SK-N-SH treated with all-trans-retinoic acid at 6 μM for 48 hours (cell line): ENCODE data around the gene NUTM1.

Experiments
- ATAC-seq: fragments of 200-7000 bp; cut with Tn5 transposase; 3 replicates; pipeline ENCODE4 v1.9.1; 2020; ENCODE audit warnings: mild to moderate bottlenecking, moderate library complexity
- ARNTL ChIP-seq: fragments of 450-650 bp; formaldehyde crosslinking; IDR thresholded peaks from 2 replicates; pipeline ENCODE4 v1.5.0; 2020; ENCODE audit warnings: low read depth, mild to moderate bottlenecking, moderate library complexity, borderline replicate concordance
- BACH2 ChIP-seq: fragments of 250-450 bp; sonication (Bioruptor Pico); IDR thresholded peaks from 2 replicates; pipeline ENCODE4 v1.9.0; 2021; ENCODE audit warnings: mild to moderate bottlenecking, borderline replicate concordance
- ESRRG ChIP-seq: fragments of 250-450 bp; sonication (Bioruptor Pico); IDR thresholded peaks from 2 replicates; pipeline ENCODE4 v1.6.1; 2021; ENCODE audit warnings: mild to moderate bottlenecking
- GLIS3 ChIP-seq: fragments of 250-450 bp; sonication (Bioruptor Pico); IDR thresholded peaks from 2 replicates; pipeline ENCODE4 v1.5.0; 2020; ENCODE audit warnings: mild to moderate bottlenecking, moderate library complexity
- ISL1 ChIP-seq: fragments of 250-450 bp; sonication (Bioruptor Pico); IDR thresholded peaks from 2 replicates; pipeline ENCODE4 v2.1.2; 2022; ENCODE audit warnings: mild to moderate bottlenecking, moderate library complexity
- OSR1 ChIP-seq: fragments of 250-450 bp; sonication (Bioruptor Pico); IDR thresholded peaks from 2 replicates; pipeline ENCODE4 v1.8.0; 2022; ENCODE audit warnings: moderate library complexity, mild to moderate bottlenecking, inconsistent platforms
- PPARA ChIP-seq: fragments of 250-450 bp; sonication (Bioruptor Pico); IDR thresholded peaks from 2 replicates; pipeline ENCODE4 v1.5.0; 2020; ENCODE audit warnings: mild to moderate bottlenecking, borderline replicate concordance
- SNAI2 ChIP-seq: fragments of 250-450 bp; sonication (Bioruptor Pico); IDR thresholded peaks from 2 replicates; pipeline ENCODE4 v1.5.0; 2020; ENCODE audit warnings: mild to moderate bottlenecking, moderate library complexity
- TCF4 ChIP-seq: fragments of 250-450 bp; sonication (Bioruptor Pico); IDR thresholded peaks from 2 replicates; pipeline ENCODE4 v1.8.0; 2021; ENCODE audit warnings: mild to moderate bottlenecking, moderate library complexity, borderline replicate concordance
- TOX ChIP-seq: fragments of 250-450 bp; sonication (Bioruptor Pico); IDR thresholded peaks from 2 replicates; pipeline ENCODE4 v1.8.0; 2021; ENCODE audit warnings: mild to moderate bottlenecking, moderate library complexity, borderline replicate concordance
- ZC3H10 ChIP-seq: fragments of 250-450 bp; sonication (Bioruptor Pico); IDR thresholded peaks from 2 replicates; pipeline ENCODE4 v1.5.1; 2021; ENCODE audit warnings: mild to moderate bottlenecking, moderate library complexity
- ZFP3 ChIP-seq: fragments of 250-450 bp; sonication (Bioruptor Pico); IDR thresholded peaks from 2 replicates; pipeline ENCODE4 v1.5.0; 2020; ENCODE audit warnings: mild to moderate bottlenecking, moderate library complexity
- ZFP30 ChIP-seq: fragments of 450-650 bp; formaldehyde crosslinking; IDR thresholded peaks from 2 replicates; pipeline ENCODE4 v1.5.0; 2022; ENCODE audit warnings: mild to moderate bottlenecking, moderate library complexity
- ZNF565 ChIP-seq: fragments of 450-650 bp; formaldehyde crosslinking; conservative IDR thresholded peaks from 2 replicates; pipeline ENCODE4 v1.5.0; 2020; ENCODE audit warnings: low read depth, mild to moderate bottlenecking, moderate library complexity
- ZNF70 ChIP-seq: fragments of 450-650 bp; formaldehyde crosslinking; IDR thresholded peaks from 2 replicates; pipeline ENCODE4 v1.5.0; 2020; ENCODE audit warnings: mild to moderate bottlenecking, moderate library complexity
- TF ChIP-seq, protein P1 (sequence below): fragments of 250-450 bp; sonication (Bioruptor Pico); IDR thresholded peaks from 2 replicates; pipeline ENCODE4 v1.5.1; 2020; ENCODE audit warnings: low read depth, mild to moderate bottlenecking, moderate library complexity
- TF ChIP-seq, protein P2 (sequence below): fragments of 250-450 bp; sonication (Bioruptor Pico); IDR thresholded peaks from 2 replicates; pipeline ENCODE4 v1.5.0; 2020; ENCODE audit warnings: mild to moderate bottlenecking, moderate library complexity
- TF ChIP-seq, protein P3 (sequence below): fragments of 250-450 bp; sonication (Bioruptor Pico); IDR thresholded peaks from 2 replicates; pipeline ENCODE4 v1.8.0; 2021; ENCODE audit warnings: low read depth, mild to moderate bottlenecking, moderate library complexity, borderline replicate concordance
- TF ChIP-seq, protein P4 (sequence below): fragments of 250-450 bp; sonication (Bioruptor Pico); IDR thresholded peaks from 2 replicates; pipeline ENCODE4 v1.8.0; 2020; ENCODE audit warnings: mild to moderate bottlenecking, moderate library complexity, borderline replicate concordance
- TF ChIP-seq, protein P5 (sequence below): fragments of 250-450 bp; sonication (Bioruptor Pico); IDR thresholded peaks from 2 replicates; pipeline ENCODE4 v1.5.1; 2021; ENCODE audit warnings: mild to moderate bottlenecking, moderate library complexity

The NUTM1 gene

DNA sequence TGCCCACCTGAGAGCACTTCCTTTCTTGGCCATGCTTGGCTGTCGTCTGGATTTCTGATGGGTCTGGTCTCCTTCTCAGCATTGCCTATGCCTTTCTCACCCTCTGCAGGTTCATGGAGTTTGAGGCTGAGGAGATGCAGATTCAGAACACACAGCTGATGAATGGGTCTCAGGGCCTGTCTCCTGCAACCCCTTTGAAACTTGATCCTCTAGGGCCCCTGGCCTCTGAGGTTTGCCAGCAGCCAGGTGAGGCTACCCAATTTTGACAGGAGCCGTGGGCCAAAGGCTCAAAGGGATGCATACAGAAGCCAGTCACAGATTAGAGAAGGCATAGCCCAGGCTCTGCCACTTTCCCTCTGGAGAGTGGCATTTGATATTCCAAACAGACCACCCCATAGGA lies 10.5 kb downstream of the NUTM1 start:
- TF ChIP-seq ARNTL (no peak), ESRRG (CRISPR knock-in tag) (no peak), ZFP3 (CRISPR knock-in tag) (no peak), SNAI2 (CRISPR knock-in tag) (no peak), ZFP30 (CRISPR knock-in tag) (no peak), TCF4 (CRISPR knock-in tag) (no peak), GLIS3 (CRISPR knock-in tag) (no peak), ZNF565 (no peak), ZNF70 (no peak)
- TF ChIP-seq, protein P1, sequence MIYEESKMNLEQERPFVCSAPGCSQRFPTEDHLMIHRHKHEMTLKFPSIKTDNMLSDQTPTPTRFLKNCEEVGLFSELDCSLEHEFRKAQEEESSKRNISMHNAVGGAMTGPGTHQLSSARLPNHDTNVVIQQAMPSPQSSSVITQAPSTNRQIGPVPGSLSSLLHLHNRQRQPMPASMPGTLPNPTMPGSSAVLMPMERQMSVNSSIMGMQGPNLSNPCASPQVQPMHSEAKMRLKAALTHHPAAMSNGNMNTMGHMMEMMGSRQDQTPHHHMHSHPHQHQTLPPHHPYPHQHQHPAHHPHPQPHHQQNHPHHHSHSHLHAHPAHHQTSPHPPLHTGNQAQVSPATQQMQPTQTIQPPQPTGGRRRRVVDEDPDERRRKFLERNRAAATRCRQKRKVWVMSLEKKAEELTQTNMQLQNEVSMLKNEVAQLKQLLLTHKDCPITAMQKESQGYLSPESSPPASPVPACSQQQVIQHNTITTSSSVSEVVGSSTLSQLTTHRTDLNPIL (CRISPR knock-in tag) = no peak
- TF ChIP-seq, protein P2, sequence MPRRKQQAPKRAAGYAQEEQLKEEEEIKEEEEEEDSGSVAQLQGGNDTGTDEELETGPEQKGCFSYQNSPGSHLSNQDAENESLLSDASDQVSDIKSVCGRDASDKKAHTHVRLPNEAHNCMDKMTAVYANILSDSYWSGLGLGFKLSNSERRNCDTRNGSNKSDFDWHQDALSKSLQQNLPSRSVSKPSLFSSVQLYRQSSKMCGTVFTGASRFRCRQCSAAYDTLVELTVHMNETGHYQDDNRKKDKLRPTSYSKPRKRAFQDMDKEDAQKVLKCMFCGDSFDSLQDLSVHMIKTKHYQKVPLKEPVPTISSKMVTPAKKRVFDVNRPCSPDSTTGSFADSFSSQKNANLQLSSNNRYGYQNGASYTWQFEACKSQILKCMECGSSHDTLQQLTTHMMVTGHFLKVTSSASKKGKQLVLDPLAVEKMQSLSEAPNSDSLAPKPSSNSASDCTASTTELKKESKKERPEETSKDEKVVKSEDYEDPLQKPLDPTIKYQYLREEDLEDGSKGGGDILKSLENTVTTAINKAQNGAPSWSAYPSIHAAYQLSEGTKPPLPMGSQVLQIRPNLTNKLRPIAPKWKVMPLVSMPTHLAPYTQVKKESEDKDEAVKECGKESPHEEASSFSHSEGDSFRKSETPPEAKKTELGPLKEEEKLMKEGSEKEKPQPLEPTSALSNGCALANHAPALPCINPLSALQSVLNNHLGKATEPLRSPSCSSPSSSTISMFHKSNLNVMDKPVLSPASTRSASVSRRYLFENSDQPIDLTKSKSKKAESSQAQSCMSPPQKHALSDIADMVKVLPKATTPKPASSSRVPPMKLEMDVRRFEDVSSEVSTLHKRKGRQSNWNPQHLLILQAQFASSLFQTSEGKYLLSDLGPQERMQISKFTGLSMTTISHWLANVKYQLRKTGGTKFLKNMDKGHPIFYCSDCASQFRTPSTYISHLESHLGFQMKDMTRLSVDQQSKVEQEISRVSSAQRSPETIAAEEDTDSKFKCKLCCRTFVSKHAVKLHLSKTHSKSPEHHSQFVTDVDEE = no peak
- TF ChIP-seq, protein P3, sequence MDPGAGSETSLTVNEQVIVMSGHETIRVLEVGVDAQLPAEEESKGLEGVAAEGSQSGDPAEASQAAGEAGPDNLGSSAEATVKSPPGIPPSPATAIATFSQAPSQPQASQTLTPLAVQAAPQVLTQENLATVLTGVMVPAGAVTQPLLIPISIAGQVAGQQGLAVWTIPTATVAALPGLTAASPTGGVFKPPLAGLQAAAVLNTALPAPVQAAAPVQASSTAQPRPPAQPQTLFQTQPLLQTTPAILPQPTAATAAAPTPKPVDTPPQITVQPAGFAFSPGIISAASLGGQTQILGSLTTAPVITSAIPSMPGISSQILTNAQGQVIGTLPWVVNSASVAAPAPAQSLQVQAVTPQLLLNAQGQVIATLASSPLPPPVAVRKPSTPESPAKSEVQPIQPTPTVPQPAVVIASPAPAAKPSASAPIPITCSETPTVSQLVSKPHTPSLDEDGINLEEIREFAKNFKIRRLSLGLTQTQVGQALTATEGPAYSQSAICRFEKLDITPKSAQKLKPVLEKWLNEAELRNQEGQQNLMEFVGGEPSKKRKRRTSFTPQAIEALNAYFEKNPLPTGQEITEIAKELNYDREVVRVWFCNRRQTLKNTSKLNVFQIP (CRISPR knock-in tag) = no peak
- ATAC-seq = no peak

DNA sequence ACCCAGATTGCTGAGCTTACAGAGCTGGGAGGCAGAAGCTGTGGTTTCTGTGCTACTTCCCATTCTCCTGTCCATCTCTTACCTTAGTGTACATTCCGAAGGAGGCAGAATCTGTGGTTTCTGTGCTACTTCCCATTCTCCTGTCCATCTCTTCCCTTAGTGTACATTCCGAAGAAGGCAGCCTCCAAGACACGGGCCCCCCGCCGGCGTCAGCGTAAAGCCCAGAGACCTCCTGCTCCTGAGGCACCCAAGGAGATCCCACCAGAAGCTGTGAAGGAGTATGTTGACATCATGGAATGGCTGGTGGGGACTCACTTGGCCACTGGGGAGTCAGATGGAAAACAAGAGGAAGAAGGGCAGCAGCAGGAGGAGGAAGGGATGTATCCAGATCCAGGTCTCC lies 11.2 kb downstream of the NUTM1 start:
- TF ChIP-seq OSR1 (CRISPR knock-in tag) (no peak), ISL1 (CRISPR knock-in tag) (no peak), PPARA (no peak), ZNF565 (no peak), BACH2 (CRISPR knock-in tag) (no peak), TOX (no peak), ZC3H10 (CRISPR knock-in tag) (no peak), ESRRG (CRISPR knock-in tag) (no peak), ZFP30 (CRISPR knock-in tag) (no peak), ARNTL (no peak), TCF4 (CRISPR knock-in tag) (no peak)
- TF ChIP-seq, protein P1 (CRISPR knock-in tag) = no peak
- TF ChIP-seq, protein P4, sequence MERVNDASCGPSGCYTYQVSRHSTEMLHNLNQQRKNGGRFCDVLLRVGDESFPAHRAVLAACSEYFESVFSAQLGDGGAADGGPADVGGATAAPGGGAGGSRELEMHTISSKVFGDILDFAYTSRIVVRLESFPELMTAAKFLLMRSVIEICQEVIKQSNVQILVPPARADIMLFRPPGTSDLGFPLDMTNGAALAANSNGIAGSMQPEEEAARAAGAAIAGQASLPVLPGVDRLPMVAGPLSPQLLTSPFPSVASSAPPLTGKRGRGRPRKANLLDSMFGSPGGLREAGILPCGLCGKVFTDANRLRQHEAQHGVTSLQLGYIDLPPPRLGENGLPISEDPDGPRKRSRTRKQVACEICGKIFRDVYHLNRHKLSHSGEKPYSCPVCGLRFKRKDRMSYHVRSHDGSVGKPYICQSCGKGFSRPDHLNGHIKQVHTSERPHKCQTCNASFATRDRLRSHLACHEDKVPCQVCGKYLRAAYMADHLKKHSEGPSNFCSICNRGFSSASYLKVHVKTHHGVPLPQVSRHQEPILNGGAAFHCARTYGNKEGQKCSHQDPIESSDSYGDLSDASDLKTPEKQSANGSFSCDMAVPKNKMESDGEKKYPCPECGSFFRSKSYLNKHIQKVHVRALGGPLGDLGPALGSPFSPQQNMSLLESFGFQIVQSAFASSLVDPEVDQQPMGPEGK (CRISPR knock-in tag) = no peak
- TF ChIP-seq, protein P5, sequence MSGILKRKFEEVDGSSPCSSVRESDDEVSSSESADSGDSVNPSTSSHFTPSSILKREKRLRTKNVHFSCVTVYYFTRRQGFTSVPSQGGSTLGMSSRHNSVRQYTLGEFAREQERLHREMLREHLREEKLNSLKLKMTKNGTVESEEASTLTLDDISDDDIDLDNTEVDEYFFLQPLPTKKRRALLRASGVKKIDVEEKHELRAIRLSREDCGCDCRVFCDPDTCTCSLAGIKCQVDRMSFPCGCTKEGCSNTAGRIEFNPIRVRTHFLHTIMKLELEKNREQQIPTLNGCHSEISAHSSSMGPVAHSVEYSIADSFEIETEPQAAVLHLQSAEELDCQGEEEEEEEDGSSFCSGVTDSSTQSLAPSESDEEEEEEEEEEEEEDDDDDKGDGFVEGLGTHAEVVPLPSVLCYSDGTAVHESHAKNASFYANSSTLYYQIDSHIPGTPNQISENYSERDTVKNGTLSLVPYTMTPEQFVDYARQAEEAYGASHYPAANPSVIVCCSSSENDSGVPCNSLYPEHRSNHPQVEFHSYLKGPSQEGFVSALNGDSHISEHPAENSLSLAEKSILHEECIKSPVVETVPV (CRISPR knock-in tag) = no peak
- TF ChIP-seq, protein P2 = no peak
- no peak for ATAC-seq
